ENCODE measurements around the gene CORIN. TPM values are rescaled to one million over a fixed set of nuclear protein-coding genes. Genes with fewer than 3 reads are reported as not detected.

Gene CORIN
- under 1 TPM in 1 of 2 experiments, not detected in 1; 0.56 TPM for total RNA-seq

DNA sequence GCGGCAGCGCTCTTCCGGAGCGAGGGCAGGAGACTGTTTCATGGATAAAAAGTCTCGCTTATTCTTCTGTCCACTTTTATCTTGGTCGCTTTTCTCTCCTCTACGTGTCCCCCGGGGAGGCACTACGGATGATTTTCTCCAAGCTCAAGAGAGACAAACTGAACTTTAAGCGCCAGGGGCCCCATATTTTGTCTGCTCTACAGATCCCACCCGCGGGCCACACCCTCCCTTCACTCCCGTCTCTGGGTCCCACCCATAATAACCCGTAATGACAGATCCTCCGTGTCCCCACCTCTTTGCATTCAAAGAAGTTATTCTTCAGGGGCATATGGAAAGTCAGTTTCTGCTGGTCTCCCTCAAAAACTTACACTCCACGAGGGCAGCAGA, at the start of gene CORIN:
CORIN (minus strand) TSS at position 160 of the 387 bp plus-strand sequence; CDS start at position 42, 118 bp downstream.
- Mint-ChIP-seq H3K27me3 (peaks cover 3% of the 10 kb centered on the region), H3K9me3 (no peaks in the 10 kb centered on the region), H3K27ac (no peak within 1 kb of the TSS), H3K36me3 (no peaks in the 10 kb centered on the region), H3K4me3 (peak within 1 kb of the TSS; percentile 76), H3K4me1 (ENCODE audit: low read depth) (peaks cover 32% of the 10 kb centered on the region)
- POLR2A ChIA-PET, result no interaction called here
- CTCF ChIA-PET, result interaction anchor here (1.0 to 3.1 kb wide), 8 partner anchors 11 to 299 kb away, joined by 3 to 38 read pairs (median 8); no protein-coding TSS in a partner anchor
- intact Hi-C loops (cut with micrococcal nuclease), result loop anchor here (2.0 to 5.0 kb wide), 5 partner anchors 21 to 521 kb away; partner anchors contain the start of gene COMMD8
- DNase-seq, result no peak

- ChIA-PET POLR2A (no interaction called here), CTCF (interaction anchor here (0.5 kb wide), 1 partner anchor 227 kb away, joined by 4 read pairs; no protein-coding TSS in a partner anchor)
- no peak overlapping the region for H3K27ac Mint-ChIP-seq
- H3K4me1 Mint-ChIP-seq (ENCODE audit: low read depth), result no peaks in the 10 kb centered on the region
- no peak for DNase-seq
- no peaks in the 10 kb centered on the region for H3K9me3 Mint-ChIP-seq
- H3K36me3 Mint-ChIP-seq, result peaks cover 46% of the 10 kb centered on the region
- intact Hi-C loops (cut with micrococcal nuclease), result no loop called here
- no peaks in the 10 kb centered on the region for H3K27me3 Mint-ChIP-seq
- no peak overlapping the region for H3K4me3 Mint-ChIP-seq
Observed at GRCh38 chr4:47882228-47882627, 44.4 kb upstream of the CORIN start.

- no peaks in the 10 kb centered on the region for H3K9me3 Mint-ChIP-seq
- ChIA-PET POLR2A (no interaction called here), CTCF (no interaction called here)
- peaks cover 5% of the 10 kb centered on the region for H3K4me1 Mint-ChIP-seq (ENCODE audit: low read depth)
- no peak overlapping the region for H3K27ac Mint-ChIP-seq
- no peaks in the 10 kb centered on the region for H3K27me3 Mint-ChIP-seq
- intact Hi-C loops (cut with micrococcal nuclease), result no loop called here
- no peak for DNase-seq
- peaks cover 50% of the 10 kb centered on the region for H3K36me3 Mint-ChIP-seq
- no peak overlapping the region for H3K4me3 Mint-ChIP-seq
Observed at GRCh38 chr4:47879458-47879857, 41.6 kb upstream of the CORIN start.

- intact Hi-C loops (cut with micrococcal nuclease), result no loop called here
- Mint-ChIP-seq H3K4me1 (ENCODE audit: low read depth) (peaks cover 20% of the 10 kb centered on the region), H3K4me3 (no peak overlapping the region), H3K27me3 (no peaks in the 10 kb centered on the region), H3K36me3 (peaks cover 52% of the 10 kb centered on the region), H3K9me3 (no peaks in the 10 kb centered on the region), H3K27ac (no peak overlapping the region)
- no peak for DNase-seq
- ChIA-PET POLR2A (no interaction called here), CTCF (interaction anchor here (0.9 kb wide), 1 partner anchor 9 kb away, joined by 3 read pairs; no protein-coding TSS in a partner anchor)
Observed at GRCh38 chr4:47876784-47877546, 39.1 kb upstream of the CORIN start.

DNA sequence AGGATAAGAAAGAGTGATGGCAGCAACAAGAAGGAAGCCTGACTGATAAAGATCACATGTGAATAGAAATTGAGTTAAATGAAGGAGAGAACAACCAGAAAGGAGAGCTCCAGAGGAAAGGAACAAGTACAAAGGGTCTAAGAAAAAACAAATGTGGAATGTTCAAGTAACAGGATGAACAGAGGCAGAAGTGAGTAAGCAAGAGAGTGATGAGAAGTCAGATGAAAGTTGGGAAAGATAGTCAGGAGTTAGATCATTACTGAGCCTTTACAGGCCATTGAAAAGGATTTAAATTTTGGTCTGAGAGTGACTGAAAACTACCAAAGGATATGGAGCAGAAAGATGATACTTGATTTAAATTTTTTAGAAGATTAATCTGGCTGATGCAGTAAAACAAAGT, 38.4 kb upstream of the CORIN start:
- DNase-seq, result no peak
- ChIA-PET CTCF (no interaction called here), POLR2A (no interaction called here)
- intact Hi-C loops (cut with micrococcal nuclease), result no loop called here
- Mint-ChIP-seq H3K36me3 (peaks cover 53% of the 10 kb centered on the region), H3K4me3 (no peak overlapping the region), H3K9me3 (no peaks in the 10 kb centered on the region), H3K4me1 (ENCODE audit: low read depth) (peaks cover 20% of the 10 kb centered on the region), H3K27ac (no peak overlapping the region), H3K27me3 (no peaks in the 10 kb centered on the region)

- peak overlapping the region; percentile 61 for H3K27ac Mint-ChIP-seq
- no peak for DNase-seq
Observed at GRCh38 chr4:47873877-47874541, 36.1 kb upstream of the CORIN start.

GRCh38 chr4:47863486-47863885, 25.6 kb upstream of the CORIN start:
- no peak for DNase-seq
- Mint-ChIP-seq H3K36me3 (peaks cover 9% of the 10 kb centered on the region), H3K27me3 (no peaks in the 10 kb centered on the region), H3K4me3 (no peak overlapping the region), H3K27ac (no peak overlapping the region), H3K9me3 (no peaks in the 10 kb centered on the region), H3K4me1 (ENCODE audit: low read depth) (no peaks in the 10 kb centered on the region)
- CTCF ChIA-PET, result no interaction called here
- intact Hi-C loops (cut with micrococcal nuclease), result no loop called here
- POLR2A ChIA-PET, result no interaction called here

More at GRCh38 chr4:47873877-47874541, 36.1 kb upstream of the CORIN start:
- Mint-ChIP-seq H3K4me3 (no peak overlapping the region), H3K27me3 (no peaks in the 10 kb centered on the region), H3K36me3 (peaks cover 59% of the 10 kb centered on the region), H3K9me3 (no peaks in the 10 kb centered on the region), H3K4me1 (ENCODE audit: low read depth) (peaks cover 20% of the 10 kb centered on the region)
- ChIA-PET POLR2A (interaction anchor here (1.6 kb wide), 1 partner anchor 35 kb away, joined by 9 read pairs; no protein-coding TSS in a partner anchor), CTCF (interaction anchor here (1.5 to 1.9 kb wide), 3 partner anchors 34 to 188 kb away, joined by 6 to 8 read pairs (median 7); no protein-coding TSS in a partner anchor)
- intact Hi-C loops (cut with micrococcal nuclease), result loop anchor here (1.0 to 2.0 kb wide), 3 partner anchors 19 to 41 kb away; partner anchors contain the start of gene NFXL1

- intact Hi-C loops (cut with micrococcal nuclease), result no loop called here
- H3K9me3 Mint-ChIP-seq, result no peaks in the 10 kb centered on the region
- no peak for DNase-seq
- POLR2A ChIA-PET, result no interaction called here
- H3K4me1 Mint-ChIP-seq (ENCODE audit: low read depth), result no peaks in the 10 kb centered on the region
- peaks cover 5% of the 10 kb centered on the region for H3K36me3 Mint-ChIP-seq
- no peak overlapping the region for H3K4me3 Mint-ChIP-seq
- H3K27me3 Mint-ChIP-seq, result no peaks in the 10 kb centered on the region
- CTCF ChIA-PET, result no interaction called here
- no peak overlapping the region for H3K27ac Mint-ChIP-seq
Observed at GRCh38 chr4:47862297-47862696, 24.4 kb upstream of the CORIN start.

- intact Hi-C loops (cut with micrococcal nuclease), result no loop called here
- DNase-seq, result no peak
- Mint-ChIP-seq H3K36me3 (peaks cover 4% of the 10 kb centered on the region), H3K27ac (no peak overlapping the region), H3K27me3 (no peaks in the 10 kb centered on the region), H3K4me1 (ENCODE audit: low read depth) (no peaks in the 10 kb centered on the region), H3K9me3 (no peaks in the 10 kb centered on the region), H3K4me3 (no peak overlapping the region)
- ChIA-PET POLR2A (no interaction called here), CTCF (no interaction called here)
Observed at GRCh38 chr4:47860305-47860704, 22.4 kb upstream of the CORIN start.

DNA sequence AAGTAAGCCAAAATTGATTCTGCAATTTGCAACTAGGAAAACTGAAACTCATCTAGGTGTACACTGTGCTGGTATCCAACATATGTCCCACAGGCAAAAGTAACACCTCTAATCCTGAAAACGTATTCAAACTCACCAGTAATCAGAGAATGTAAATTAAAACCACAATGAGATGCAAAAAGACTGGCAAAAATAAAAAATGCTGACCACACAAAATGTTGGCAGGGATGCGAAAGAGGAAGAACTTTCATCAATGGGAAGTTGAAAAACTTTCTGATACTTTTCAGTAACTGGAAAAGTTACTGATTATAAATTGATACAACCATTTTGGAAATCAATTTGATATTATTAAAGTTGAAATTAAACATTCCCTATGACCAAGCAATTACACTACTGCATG, 20.1 kb upstream of the CORIN start:
- Mint-ChIP-seq H3K36me3 (peaks cover 6% of the 10 kb centered on the region), H3K27me3 (no peaks in the 10 kb centered on the region), H3K27ac (no peak overlapping the region), H3K4me3 (no peak overlapping the region), H3K4me1 (ENCODE audit: low read depth) (no peaks in the 10 kb centered on the region), H3K9me3 (no peaks in the 10 kb centered on the region)
- ChIA-PET CTCF (no interaction called here), POLR2A (no interaction called here)
- no peak for DNase-seq
- intact Hi-C loops (cut with micrococcal nuclease), result no loop called here

- H3K4me1 Mint-ChIP-seq (ENCODE audit: low read depth), result no peaks in the 10 kb centered on the region
- CTCF ChIA-PET, result interaction anchor here (1.3 kb wide), 1 partner anchor 77 kb away, joined by 3 read pairs; no protein-coding TSS in a partner anchor
Observed at GRCh38 chr4:47856713-47857112, 18.8 kb upstream of the CORIN start.

GRCh38 chr4:47855350-47855749, 17.5 kb upstream of the CORIN start:
- no peak for DNase-seq
- H3K9me3 Mint-ChIP-seq, result no peaks in the 10 kb centered on the region

More at GRCh38 chr4:47856713-47857112, 18.8 kb upstream of the CORIN start:
- POLR2A ChIA-PET, result interaction anchor here (0.6 kb wide), 1 partner anchor 91 kb away, joined by 5 read pairs; no protein-coding TSS in a partner anchor
- Mint-ChIP-seq H3K36me3 (peaks cover 8% of the 10 kb centered on the region), H3K4me3 (no peak overlapping the region), H3K27ac (no peak overlapping the region), H3K9me3 (no peaks in the 10 kb centered on the region), H3K27me3 (no peaks in the 10 kb centered on the region)
- intact Hi-C loops (cut with micrococcal nuclease), result no loop called here
- no peak for DNase-seq

More at GRCh38 chr4:47855350-47855749, 17.5 kb upstream of the CORIN start:
- no peak overlapping the region for H3K27ac Mint-ChIP-seq
- no peaks in the 10 kb centered on the region for H3K4me1 Mint-ChIP-seq (ENCODE audit: low read depth)
- H3K27me3 Mint-ChIP-seq, result no peaks in the 10 kb centered on the region
- peaks cover 12% of the 10 kb centered on the region for H3K36me3 Mint-ChIP-seq
- CTCF ChIA-PET, result interaction anchor here (1.5 kb wide), 1 partner anchor 13 kb away, joined by 3 read pairs; no protein-coding TSS in a partner anchor
- POLR2A ChIA-PET, result no interaction called here
- intact Hi-C loops (cut with micrococcal nuclease), result no loop called here
- no peak overlapping the region for H3K4me3 Mint-ChIP-seq

Data from activated CD4-positive, alpha-beta memory T cell treated with anti-CD3 and anti-CD28 coated beads for 36 hours (primary cell).